CD4-positive, alpha-beta T cell (primary cell): Measurements from ENCODE around the gene C19orf25. TPM values are rescaled to one million over a fixed set of nuclear protein-coding genes. Genes with fewer than 3 reads are reported as not detected.

Source experiments
- ATAC-seq: fragments of 200-7000 bp; cut with Tn5 transposase; one replicate; pipeline ENCODE4 v1.10.0; 2022; ENCODE audit warnings: mild to moderate bottlenecking; ENCODE audit not compliant: poor library complexity
- CTCF ChIA-PET: fragments of 350-600 bp; sonication (Branson Sonifier 250); formaldehyde crosslinking; loops from one replicate; lab custom pipeline; 2021; ENCODE audit warnings: antibody characterized with exemption, inconsistent platforms; lab: Charles Lee
- POLR2A ChIA-PET: fragments of 350-600 bp; sonication (Branson Sonifier 250); formaldehyde crosslinking; loops from one replicate; lab custom pipeline; 2021; ENCODE audit warnings: antibody characterized with exemption, inconsistent platforms; lab: Charles Lee
- DNase-seq, 14 experiments: peaks; one replicate each; pipeline ENCODE4 v3.0.0-alpha.2; 2013 to 2020; ENCODE audit warnings: mixed read lengths in 2 of 14
- H3K27ac ChIP-seq, 2 donors: one replicate each; pipeline versions ENCODE4 v1.5.1 to v1.7.0; 2013; ENCODE audit warnings: low read length in 2 of 2, low read depth in 1 of 2, mild to moderate bottlenecking in 1 of 2
- H3K27me3 ChIP-seq, 2 experiments: 1 replicate in 1 of 2; 2 replicates in 1 of 2; pipeline versions ENCODE4 v1.6.1 to v1.7.0; 2013; ENCODE audit warnings: low read length in 2 of 2, control low read depth in 1 of 2, mild to moderate bottlenecking in 1 of 2, moderate library complexity in 1 of 2; ENCODE audit not compliant: insufficient read depth in 2 of 2, control insufficient read depth in 1 of 2
- H3K36me3 ChIP-seq: one replicate; pipeline ENCODE4 v1.6.1; 2013; ENCODE audit warnings: low read length, control low read depth; ENCODE audit not compliant: insufficient read depth
- H3K4me1 ChIP-seq: one replicate; pipeline ENCODE4 v1.6.1; 2013; ENCODE audit warnings: low read length, control low read depth; ENCODE audit not compliant: insufficient read depth
- H3K4me3 ChIP-seq: one replicate; pipeline ENCODE4 v1.5.1; 2013; ENCODE audit warnings: mild to moderate bottlenecking, low read length, moderate library complexity
- H3K9me3 ChIP-seq, 2 experiments: 1 replicate in 1 of 2; 2 replicates in 1 of 2; pipeline versions ENCODE4 v1.6.1 to v1.7.0; 2013; ENCODE audit warnings: low read length in 2 of 2, mild to moderate bottlenecking in 2 of 2, control low read depth in 1 of 2, moderate library complexity in 1 of 2; ENCODE audit not compliant: control insufficient read depth in 1 of 2, insufficient read depth in 1 of 2
- H3K27ac Mint-ChIP-seq: one replicate; pipeline ENCODE4 v1.8.0; 2020; ENCODE audit warnings: mixed read lengths
- H3K27me3 Mint-ChIP-seq: one replicate; pipeline ENCODE4 v1.8.0; 2021; ENCODE audit warnings: mixed read lengths
- H3K36me3 Mint-ChIP-seq: one replicate; pipeline ENCODE4 v1.8.0; 2021; ENCODE audit warnings: low read depth, mixed read lengths
- H3K4me1 Mint-ChIP-seq: one replicate; pipeline ENCODE4 v1.8.0; 2021; ENCODE audit warnings: low read depth, mixed read lengths
- H3K4me3 Mint-ChIP-seq: one replicate; pipeline ENCODE4 v1.8.0; 2020; ENCODE audit warnings: mild to moderate bottlenecking, mixed read lengths
- H3K9me3 Mint-ChIP-seq: one replicate; pipeline ENCODE4 v1.8.0; 2020; ENCODE audit warnings: mixed read lengths
- intact Hi-C, 2 experiments: fragments of 100-400 bp; cut with DNase I in 1 of 2; cut with micrococcal nuclease in 1 of 2; formaldehyde crosslinking; loops; one replicate each; pipeline versions ENCODE4 v1.15.1 to v1.9.0; 2023 to 2025; cut with DNase I, micrococcal nuclease
- total RNA-seq, 174 experiments: library from RNA in 2 of 174; stranded (reverse) in 2 of 174; gene quantifications; one replicate each; pipeline ENCODE4 v1.2.3 and lab custom pipeline; 2021 to 2026
- TF ChIP-seq, protein P1 (sequence below): fragments of 200-600 bp; IDR thresholded peaks from one replicate; pipeline ENCODE4 v1.8.0; 2022; ENCODE audit warnings: antibody characterized with exemption, mild to moderate bottlenecking

The C19orf25 gene
- total RNA-seq, 2 experiments from 2014 or later: 14.9 to 15.8 TPM

- H3K4me3 ChIP-seq: peak within 1 kb of the TSS; percentile 96
- peak within 1 kb of the TSS; percentile 83 to 90 for H3K27ac ChIP-seq
- ChIA-PET CTCF (interaction anchor here (1.0 kb wide), 1 partner anchor 14 kb away, joined by 3 read pairs; no protein-coding TSS in a partner anchor), POLR2A (interaction anchor here (0.9 to 1.4 kb wide), 3 partner anchors 29 to 55 kb away, joined by 3 to 4 read pairs (median 3); no protein-coding TSS in a partner anchor)
- peak within 1 kb of the TSS; percentile 92 for H3K27ac Mint-ChIP-seq
- no peaks in the 10 kb centered on the region for H3K27me3 ChIP-seq
- TF ChIP-seq, protein P1, sequence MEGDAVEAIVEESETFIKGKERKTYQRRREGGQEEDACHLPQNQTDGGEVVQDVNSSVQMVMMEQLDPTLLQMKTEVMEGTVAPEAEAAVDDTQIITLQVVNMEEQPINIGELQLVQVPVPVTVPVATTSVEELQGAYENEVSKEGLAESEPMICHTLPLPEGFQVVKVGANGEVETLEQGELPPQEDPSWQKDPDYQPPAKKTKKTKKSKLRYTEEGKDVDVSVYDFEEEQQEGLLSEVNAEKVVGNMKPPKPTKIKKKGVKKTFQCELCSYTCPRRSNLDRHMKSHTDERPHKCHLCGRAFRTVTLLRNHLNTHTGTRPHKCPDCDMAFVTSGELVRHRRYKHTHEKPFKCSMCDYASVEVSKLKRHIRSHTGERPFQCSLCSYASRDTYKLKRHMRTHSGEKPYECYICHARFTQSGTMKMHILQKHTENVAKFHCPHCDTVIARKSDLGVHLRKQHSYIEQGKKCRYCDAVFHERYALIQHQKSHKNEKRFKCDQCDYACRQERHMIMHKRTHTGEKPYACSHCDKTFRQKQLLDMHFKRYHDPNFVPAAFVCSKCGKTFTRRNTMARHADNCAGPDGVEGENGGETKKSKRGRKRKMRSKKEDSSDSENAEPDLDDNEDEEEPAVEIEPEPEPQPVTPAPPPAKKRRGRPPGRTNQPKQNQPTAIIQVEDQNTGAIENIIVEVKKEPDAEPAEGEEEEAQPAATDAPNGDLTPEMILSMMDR: peak; percentile 97
- peaks cover 49% of the 10 kb centered on the region for H3K36me3 ChIP-seq
- ATAC-seq: peak; percentile 88
- H3K27me3 Mint-ChIP-seq: no peaks in the 10 kb centered on the region
- H3K4me1 ChIP-seq: peaks cover 32% of the 10 kb centered on the region
- H3K9me3 ChIP-seq: no peaks in the 10 kb centered on the region
- no peaks in the 10 kb centered on the region for H3K9me3 Mint-ChIP-seq
- intact Hi-C loops: loop anchor here (1.0 to 5.0 kb wide), 5 partner anchors 31 to 161 kb away; partner anchors contain the start of genes ADAMTSL5 (in 2 of the 2), DAZAP1 (in 2 of the 2), C19orf25 (in 1 of the 2) and FAM174C (in 1 of the 2)
- peaks cover 60% of the 10 kb centered on the region for H3K36me3 Mint-ChIP-seq
- peak within 1 kb of the TSS; percentile 100 for H3K4me3 Mint-ChIP-seq
- H3K4me1 Mint-ChIP-seq: peaks cover 25% of the 10 kb centered on the region
- DNase-seq: peak; percentile 93 to 99 (median 96)
These were observed 40.7 kb downstream of the C19orf25 start, which contains the start of gene RPS15 for GRCh38 chr19:1438035-1438932. TSS of gene RPS15 (plus strand) at chr19:1438396. CDS start at chr19:1438426, 30 bp downstream.

DNA sequence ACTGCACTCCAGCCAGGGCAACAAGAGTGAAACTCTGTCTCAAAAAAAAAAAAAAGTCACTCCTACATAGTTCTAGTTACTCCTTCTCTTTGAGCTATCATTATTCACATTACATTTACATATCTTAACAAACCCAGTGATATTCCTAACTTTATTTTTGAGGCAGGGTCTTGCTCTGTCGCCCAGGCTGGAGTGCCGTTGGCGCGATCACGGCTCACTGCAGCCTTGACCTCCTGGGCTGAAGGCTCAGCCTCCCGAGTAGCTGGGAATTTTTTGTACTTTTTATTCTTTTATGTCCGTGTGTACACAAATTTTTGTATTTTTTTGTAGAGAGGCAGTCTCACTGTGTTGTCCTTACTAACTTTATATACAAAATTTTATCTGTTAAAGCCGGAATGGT is 41.4 kb downstream of the C19orf25 start:
- TF ChIP-seq, protein P1: no peak
- Histone ChIP-seq H3K27me3 (no peaks in the 10 kb centered on the region), H3K27ac (no peak overlapping the region), H3K36me3 (peaks cover 54% of the 10 kb centered on the region), H3K4me3 (no peak overlapping the region), H3K4me1 (peaks cover 32% of the 10 kb centered on the region), H3K9me3 (no peaks in the 10 kb centered on the region)
- Mint-ChIP-seq H3K36me3 (peaks cover 62% of the 10 kb centered on the region), H3K27ac (peak overlapping the region; percentile 92), H3K9me3 (no peaks in the 10 kb centered on the region), H3K27me3 (no peaks in the 10 kb centered on the region), H3K4me1 (peaks cover 23% of the 10 kb centered on the region), H3K4me3 (peak overlapping the region; percentile 100)
- POLR2A ChIA-PET: interaction anchor here (0.9 to 1.4 kb wide), 2 partner anchors 29 to 54 kb away, joined by 3 read pairs; no protein-coding TSS in a partner anchor
- CTCF ChIA-PET: interaction anchor here (1.0 kb wide), 1 partner anchor 13 kb away, joined by 3 read pairs; no protein-coding TSS in a partner anchor
- no peak for ATAC-seq
- intact Hi-C loops: loop anchor here (1.0 to 5.0 kb wide), 5 partner anchors 30 to 160 kb away; partner anchors contain the start of genes ADAMTSL5 (in 2 of the 2), DAZAP1 (in 2 of the 2), C19orf25 (in 1 of the 2) and FAM174C (in 1 of the 2)
- no peak for DNase-seq

GRCh38 chr19:1435378-1435989 is 43.5 kb downstream of the C19orf25 start:
- peaks cover 23% of the 10 kb centered on the region for H3K4me1 ChIP-seq
- Mint-ChIP-seq H3K27ac (no peak overlapping the region), H3K9me3 (no peaks in the 10 kb centered on the region), H3K36me3 (peaks cover 47% of the 10 kb centered on the region), H3K27me3 (no peaks in the 10 kb centered on the region), H3K4me3 (no peak overlapping the region), H3K4me1 (peaks cover 11% of the 10 kb centered on the region)
- peaks cover 49% of the 10 kb centered on the region for H3K36me3 ChIP-seq
- ChIA-PET CTCF (no interaction called here), POLR2A (no interaction called here)
- intact Hi-C loops: loop anchor here (5.0 kb wide), 2 partner anchors 77 to 158 kb away; partner anchors contain the start of genes ADAMTSL5 (in 1 of the 2) and FAM174C (in 1 of the 2)
- TF ChIP-seq, protein P1: no peak
- no peaks in the 10 kb centered on the region for H3K9me3 ChIP-seq
- DNase-seq: no peak
- ATAC-seq: no peak
- H3K27me3 ChIP-seq: no peaks in the 10 kb centered on the region
- H3K27ac ChIP-seq: no peak overlapping the region
- no peak overlapping the region for H3K4me3 ChIP-seq
